Astrocyte (in vitro differentiated cells and primary cell): ENCODE data around the gene PI3.

Experiments used
- CTCF ChIP-seq: IDR thresholded peaks from 2 replicates; pipeline ENCODE4 v1.5.1; 2011; ENCODE audit warnings: low read depth, mild to moderate bottlenecking, inconsistent platforms, low read length, moderate library complexity; ENCODE audit not compliant: insufficient read depth
- EZH2 ChIP-seq: IDR thresholded peaks from 2 replicates; pipeline ENCODE4 v1.6.1; 2012; ENCODE audit warnings: mild to moderate bottlenecking, low read length, inconsistent platforms; ENCODE audit not compliant: insufficient read depth

- no peak for TF ChIP-seq CTCF
- no peak for TF ChIP-seq EZH2
These were observed 16.7 kb upstream of the PI3 start for GRCh38 chr20:45157962-45158361.
